GM15510 (cell line): ENCODE results near the gene KCNJ2.

Experiments used
- POLR2A ChIP-seq: IDR thresholded peaks from 3 replicates; pipeline ENCODE4 v1.6.1; 2011; ENCODE audit warnings: borderline replicate concordance; ENCODE audit not compliant: insufficient read length; ENCODE audit errors: extremely low read depth

Gene KCNJ2

GRCh38 chr17:70173681-70174080, 4.3 kb downstream of the KCNJ2 start:
- TF ChIP-seq POLR2A, result no peak

- TF ChIP-seq POLR2A, result no peak
These were observed 12.0 kb downstream of the KCNJ2 start for GRCh38 chr17:70181376-70181775.

DNA sequence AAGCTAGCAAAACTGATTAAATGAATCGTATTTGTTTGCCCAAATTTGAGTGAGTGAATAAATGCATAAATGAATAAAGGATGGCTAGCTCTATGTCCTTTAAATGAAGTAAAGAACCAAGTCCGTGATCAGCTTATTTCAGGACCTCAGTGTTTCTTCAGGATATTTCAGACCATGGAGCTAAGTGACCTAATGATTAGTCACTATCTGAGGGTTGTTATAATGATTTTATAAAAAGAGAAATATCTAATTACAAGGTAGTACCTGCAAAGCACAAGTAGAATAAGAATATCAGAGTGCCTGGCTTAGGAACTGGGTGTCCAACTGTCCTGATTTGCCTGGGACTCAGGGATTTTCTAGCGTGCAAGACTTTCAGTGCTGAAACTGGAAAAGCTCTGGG, 12.5 kb downstream of the KCNJ2 start:
- TF ChIP-seq POLR2A, result no peak

DNA sequence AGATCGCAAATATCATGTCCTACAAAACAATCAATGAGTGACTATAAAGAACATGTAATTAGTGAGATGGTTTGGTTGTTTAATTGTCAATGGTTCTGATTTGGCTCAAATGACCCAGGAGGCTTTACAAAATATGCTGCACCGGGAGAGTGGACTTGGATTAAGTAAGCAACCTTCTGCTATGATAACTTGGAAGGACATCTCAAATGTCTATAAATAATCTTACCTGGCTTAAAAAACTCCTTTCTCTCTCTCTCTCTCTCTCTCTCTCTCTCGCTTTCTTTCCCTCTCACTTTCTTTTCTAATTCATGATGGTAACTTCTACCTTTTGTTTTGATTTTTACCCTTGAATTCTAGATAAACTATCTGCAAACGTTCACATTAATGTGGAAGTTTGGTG, 14.2 kb downstream of the KCNJ2 start:
- no peak for TF ChIP-seq POLR2A

- TF ChIP-seq POLR2A, result no peak
These were observed 14.9 kb downstream of the KCNJ2 start for GRCh38 chr17:70184207-70184606.

GRCh38 chr17:70184770-70185169, 15.4 kb downstream of the KCNJ2 start:
- no peak for TF ChIP-seq POLR2A

DNA sequence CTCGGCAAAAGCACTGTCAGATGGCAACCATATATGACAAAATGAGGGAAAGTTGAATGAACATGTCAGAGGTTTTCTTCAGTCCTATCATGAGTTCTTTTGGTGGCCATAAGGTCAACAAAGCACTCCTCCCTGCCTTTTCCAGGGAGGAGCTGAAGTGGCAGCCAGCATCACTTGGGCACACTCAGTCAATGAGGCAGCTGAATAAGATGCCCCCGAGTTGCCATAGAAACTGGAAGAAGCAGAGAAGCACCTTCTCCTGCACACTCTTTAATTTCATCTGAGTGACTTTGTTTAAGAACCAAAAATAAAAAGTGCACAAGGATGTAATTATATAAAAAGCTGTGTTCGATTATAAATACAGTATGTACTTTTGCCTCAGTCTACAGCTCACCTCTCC, 16.0 kb downstream of the KCNJ2 start:
- TF ChIP-seq POLR2A, result no peak

DNA sequence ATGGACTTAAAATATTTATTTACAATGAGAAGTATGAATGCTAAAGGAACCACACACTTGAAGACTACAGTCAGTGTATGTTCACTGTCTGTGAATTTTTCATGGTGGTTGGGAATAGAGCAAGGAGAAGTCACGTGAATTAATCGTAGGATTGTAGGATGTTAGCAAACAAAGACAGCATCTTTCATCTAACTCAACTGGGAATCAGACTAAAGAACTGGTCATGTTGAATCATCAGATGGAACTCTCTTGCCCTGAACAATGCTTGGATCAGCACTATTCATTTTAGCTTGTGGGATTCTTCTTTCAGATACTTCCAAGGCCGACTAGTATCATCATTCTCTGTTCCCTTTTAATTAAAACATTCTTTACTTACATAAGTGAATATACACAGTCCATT, 18.1 kb downstream of the KCNJ2 start:
- TF ChIP-seq POLR2A, result no peak

DNA sequence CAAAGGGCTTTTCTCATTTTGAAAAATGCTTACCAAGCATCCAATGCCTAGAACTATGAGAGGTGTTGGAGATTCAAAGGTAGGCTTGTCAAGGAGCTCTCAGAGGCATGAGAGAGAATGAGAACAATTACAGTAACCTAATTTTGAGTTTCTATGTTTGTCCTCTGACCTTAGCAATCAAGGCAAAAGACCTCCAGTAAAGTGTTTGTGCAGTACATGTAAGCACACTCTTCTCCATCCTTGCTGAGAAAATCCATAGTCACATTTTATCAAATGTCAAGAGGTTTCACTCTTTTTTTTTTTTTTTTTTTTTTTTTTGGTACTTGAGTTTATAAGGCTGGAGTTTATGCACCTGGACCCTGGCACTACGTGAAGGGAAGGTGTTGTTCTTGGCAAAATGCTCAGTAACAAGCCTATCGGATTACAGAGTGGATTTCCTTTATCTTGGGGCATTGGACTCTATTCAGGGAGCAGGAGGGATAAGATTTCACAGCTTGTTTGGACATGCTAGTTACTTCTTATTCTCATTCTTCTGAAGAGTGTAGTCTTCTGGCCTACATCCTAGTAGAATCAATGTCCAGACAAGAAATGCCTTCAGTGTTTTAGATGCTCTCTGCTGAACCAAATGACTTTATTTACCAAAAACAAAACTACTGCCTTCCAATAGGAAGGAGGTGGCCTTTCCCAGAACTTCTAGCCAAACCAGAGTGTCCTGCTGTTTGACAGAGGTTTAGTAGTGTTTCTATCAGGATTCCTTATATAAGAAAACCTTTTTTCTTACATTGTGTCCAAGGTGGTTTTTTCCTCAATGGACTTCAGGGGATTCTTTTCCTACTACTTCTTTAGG, 21.9 kb downstream of the KCNJ2 start:
- no peak for TF ChIP-seq POLR2A

- TF ChIP-seq POLR2A, result no peak
These were observed 25.8 kb downstream of the KCNJ2 start for GRCh38 chr17:70195091-70195490.

GRCh38 chr17:70201872-70202419, 32.6 kb downstream of the KCNJ2 start:
- no peak for TF ChIP-seq POLR2A

- TF ChIP-seq POLR2A, result no peak
These were observed 33.5 kb downstream of the KCNJ2 start for GRCh38 chr17:70202840-70203239.

DNA sequence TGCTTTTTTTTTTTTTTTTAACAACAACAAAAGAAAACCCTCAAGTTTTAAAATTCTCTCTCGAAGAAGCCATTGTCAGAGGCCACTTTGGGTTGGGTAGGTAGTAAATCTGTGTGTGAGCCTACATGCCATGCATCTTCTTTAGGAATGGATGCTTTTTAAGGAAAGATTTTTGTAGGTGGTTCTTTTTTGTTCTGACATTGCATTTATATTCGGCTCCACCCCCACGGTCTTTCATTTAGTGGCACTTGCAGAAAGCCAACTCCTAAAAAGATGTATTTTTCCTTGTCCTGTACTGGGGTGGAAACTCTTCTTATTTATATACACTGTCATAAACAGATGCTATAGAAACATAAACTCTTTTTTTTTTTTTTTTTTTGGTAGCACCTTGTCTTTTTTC, 35.1 kb downstream of the KCNJ2 start:
- no peak for TF ChIP-seq POLR2A

- TF ChIP-seq POLR2A, result no peak
These were observed 36.1 kb downstream of the KCNJ2 start for GRCh38 chr17:70205401-70205800.

DNA sequence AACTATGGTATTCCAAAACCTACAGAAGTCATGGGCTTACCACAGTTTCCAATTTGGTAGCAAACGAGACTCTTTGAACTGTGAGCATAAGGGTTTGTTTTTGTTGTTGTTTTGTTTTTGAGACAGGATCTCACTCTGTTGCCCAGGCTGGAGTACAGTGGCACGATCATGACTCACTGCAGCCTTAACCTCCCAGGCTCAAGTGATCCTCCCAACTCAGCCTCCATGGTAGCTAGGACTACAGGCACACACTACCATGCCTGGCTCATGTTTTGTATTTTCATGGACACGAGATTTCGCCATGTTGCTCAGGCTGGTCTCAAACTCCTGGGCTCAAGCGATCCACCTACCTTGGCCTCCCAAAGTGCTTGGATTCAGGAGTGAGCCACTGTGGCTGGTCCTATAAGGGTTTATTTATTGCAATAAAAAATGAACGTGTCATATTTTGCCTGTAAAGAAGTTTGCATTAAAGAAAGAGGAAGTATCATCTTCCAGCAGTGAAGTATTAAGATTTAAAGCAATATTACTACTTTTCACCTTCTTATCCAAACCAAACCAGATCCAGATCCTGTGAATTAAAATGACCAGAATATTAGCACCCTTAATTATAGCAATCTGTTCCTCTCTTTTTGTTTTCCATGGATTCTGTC, 37.2 kb downstream of the KCNJ2 start:
- TF ChIP-seq POLR2A, result no peak

DNA sequence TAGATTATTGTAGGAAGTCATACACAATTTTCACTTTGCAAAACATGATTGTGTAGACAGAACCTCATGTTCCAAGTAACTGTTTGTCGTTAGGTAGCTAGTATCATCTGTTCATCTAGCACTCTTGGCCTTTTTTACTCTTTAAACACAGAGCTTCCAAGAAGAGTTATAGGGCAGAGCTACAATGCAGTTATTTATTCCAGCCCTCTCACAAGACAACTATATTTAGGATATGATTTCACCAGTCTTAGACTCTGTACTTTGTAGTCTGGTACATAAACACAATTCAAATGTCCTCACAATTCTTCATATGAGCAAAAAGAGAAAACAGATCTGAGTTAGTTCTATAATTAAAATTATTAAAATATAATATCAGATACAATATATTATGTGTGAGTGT, 37.9 kb downstream of the KCNJ2 start:
- TF ChIP-seq POLR2A, result no peak
